ENCODE measurements around the gene CDT1.

The CDT1 gene

DNA sequence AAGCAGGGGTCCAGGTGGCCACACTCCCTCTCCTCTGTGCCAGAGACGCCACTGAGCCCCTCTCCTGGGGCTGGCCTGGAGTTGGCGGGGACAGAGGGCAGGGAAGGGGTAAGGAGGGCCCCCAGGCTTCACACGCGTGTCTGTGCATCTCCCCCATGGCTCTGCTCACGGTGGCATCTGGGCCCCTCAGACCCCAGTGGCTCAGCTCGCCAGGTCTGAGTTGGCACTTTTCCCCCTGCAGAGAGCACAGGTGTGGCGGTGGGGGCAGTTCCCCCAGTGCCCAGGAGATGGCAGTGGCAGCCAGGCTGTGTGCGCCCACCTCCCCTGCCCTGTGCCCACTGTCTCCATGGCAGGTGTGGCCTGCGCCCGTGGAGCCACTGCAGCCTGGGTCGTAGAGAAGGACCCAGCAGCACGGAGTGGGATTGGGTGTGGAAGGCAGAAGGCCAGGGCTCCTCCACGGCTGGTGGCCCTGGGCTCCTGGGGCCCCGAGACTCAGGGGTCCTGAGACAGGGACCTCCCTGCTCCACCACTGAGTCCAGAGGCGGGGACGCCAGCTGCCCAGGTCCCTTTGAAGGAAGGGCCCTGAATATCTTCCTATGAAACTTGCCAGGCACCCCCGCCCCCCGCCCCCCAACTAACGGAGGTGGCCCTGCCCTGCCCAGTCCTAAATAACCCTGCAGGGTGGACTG is 12.5 kb downstream of the CDT1 start:
- DNase-seq: peak in 6 of 56 donors; percentile 14 to 31 (median 22)

DNA sequence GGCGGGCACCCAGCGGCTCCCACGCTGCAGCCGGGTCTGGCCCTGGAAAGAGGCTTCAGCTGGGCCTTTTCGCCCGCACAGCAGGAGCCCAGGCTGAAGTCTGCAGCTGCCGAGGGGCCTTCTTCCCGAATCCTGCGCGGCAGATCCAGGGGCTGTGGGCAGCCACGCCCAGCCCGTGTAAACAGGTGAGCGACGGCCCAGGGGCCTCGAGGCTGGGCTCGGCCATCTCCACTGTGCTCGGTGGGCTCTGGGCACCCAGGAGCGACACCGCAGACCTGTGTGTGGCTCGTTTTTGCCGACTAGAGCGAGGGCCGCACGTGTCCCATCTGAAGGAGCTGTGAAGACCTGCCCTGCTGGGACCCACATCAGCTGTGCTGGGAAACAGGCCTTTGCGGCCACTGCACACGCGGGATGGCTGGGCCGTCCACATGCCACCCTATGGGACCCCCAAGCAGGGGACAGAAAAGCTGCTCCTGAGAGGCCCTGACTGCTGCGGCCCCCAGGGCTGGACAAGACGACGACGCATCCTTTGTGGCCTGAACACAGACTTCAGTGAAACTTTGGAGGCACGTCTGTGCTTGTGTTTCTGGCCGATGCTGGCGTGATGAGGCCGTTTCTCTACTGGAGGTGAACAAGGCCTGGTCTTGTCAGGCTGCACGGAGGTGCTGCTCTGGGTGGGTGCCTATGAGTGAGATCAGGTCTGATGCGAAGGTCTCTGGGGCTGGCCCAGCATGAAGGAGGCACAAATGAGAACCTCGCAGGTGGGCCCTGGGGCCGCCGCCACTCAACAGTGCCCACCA is 13.3 kb downstream of the CDT1 start:
- DNase-seq: no peak

DNA sequence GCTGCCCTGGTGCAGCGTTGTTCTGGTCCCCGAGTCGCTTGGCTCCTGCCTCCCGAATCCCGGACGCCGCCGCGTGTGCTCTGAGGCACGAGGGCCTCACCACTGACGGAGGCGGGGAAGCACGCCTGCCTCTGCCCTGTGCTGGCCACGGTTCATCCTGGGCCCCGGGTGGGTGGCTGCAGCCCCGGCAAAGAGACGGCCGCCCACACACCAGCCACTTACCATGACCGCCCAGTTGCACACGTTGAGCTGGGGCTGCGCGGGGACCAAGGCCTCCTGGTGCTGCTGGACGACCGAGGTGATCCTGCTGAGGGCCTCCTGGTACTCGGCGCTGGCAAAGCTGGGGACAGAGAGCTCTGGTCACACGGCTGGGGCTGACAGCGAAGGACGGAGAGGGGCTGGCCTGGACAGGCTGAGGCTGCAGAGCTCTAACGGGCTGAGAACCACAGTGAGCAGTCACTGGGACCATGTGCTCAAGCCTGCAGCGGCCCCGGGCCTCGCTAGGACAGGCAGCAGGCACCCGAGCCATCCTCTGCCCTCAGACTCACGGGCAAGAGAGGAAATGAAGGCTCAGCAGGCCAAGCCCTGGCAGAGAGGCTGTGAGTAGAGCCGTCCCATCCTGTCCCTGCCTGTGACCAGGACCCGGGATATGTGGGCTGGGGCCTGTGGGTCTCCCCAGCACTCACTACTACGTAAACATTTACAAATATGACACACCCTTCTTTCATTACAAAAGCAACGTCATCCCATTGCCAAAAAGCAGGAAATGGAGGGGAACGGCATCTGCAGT is 14.4 kb downstream of the CDT1 start:
- no peak for DNase-seq

GRCh38 chr16:88818575-88818874 is 14.9 kb downstream of the CDT1 start:
- DNase-seq: no peak

- DNase-seq: no peak
Observed at GRCh38 chr16:88819126-88819525, 15.5 kb downstream of the CDT1 start.

- no peak for DNase-seq
Observed at GRCh38 chr16:88820385-88821025, 16.9 kb downstream of the CDT1 start.

- no peak for DNase-seq
Observed at GRCh38 chr16:88821168-88821850, 17.7 kb downstream of the CDT1 start.

DNA sequence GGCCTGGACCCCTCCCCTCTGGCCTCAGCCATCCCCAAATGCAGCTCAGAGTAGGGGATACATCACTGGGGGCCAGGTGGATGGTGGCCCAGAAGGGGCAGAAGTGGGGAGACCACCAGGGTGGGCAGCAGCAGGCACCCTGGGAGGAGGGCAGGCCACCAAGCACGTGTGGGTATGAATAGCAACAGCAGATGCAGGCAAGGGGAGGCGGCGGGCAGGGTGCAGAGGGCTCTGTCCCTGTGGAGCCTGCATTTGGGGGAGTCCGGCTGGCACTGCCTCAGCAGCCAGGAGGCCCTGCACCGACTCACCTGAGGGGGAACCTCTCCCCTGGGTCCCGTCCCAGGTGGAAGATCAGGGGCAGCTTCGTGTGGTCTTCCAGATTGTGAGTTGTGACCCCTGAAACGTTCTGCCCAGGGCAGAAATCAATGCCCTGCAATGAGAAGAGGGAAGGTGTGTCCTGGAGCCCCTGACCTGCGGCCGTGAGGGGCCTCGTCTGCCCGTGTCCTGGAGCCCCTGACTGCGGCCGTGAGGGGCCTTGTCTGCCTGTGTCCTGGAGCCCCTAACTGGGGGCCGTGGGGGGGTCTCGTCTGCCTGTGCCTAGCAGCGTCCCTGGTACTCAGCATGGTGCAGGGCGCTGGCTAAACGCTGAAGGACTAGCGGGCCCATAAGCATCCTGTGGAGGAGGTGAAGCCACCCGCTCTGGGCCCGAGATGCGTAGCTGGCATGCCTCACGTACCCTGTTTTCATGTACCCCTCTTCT is 18.9 kb downstream of the CDT1 start:
- no peak for DNase-seq

- DNase-seq: peak in 13 of 56 donors; percentile 7 to 72 (median 32)
Observed at GRCh38 chr16:88823646-88824045, 20.1 kb downstream of the CDT1 start.

DNA sequence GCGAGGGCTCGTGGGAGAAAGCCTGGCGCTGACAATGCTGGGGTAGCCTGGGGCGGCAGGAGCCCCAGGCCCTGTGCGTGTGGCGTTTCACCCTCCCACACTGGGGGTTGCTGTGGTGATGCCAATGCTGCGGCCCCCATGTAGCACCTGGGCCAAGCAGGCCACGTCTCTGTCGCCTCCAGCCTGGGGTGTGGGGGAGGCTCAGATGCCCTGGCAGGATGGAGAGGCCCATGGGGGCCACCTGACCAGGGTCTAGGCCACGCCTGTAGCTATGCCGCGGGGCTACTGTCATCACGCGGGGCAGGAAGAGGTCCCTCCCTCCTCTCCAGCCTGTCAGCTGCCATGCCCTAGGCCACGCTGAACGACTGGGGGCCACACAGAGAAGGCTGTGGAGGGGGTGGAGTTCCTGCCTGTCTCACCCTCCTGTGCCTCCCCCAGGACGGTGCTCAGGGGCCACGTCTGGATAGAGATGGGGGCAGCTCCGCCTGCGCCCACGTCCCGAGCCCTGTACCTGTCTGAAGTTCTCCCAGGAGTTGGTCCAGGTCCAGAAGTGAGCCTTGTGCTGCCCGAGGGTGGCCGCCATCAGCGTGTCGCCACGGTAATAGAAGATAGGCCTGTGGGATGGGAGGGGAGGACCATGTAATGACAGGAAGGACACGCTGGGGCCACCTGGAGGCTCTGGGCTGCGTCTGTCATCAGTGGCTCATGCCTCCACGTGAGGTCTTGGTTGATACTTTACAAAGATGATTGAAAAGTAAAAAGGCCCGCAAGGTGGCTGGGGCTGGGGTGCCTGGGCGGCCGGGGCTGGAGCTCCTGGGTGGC is 20.9 kb downstream of the CDT1 start:
- DNase-seq: no peak

DNA sequence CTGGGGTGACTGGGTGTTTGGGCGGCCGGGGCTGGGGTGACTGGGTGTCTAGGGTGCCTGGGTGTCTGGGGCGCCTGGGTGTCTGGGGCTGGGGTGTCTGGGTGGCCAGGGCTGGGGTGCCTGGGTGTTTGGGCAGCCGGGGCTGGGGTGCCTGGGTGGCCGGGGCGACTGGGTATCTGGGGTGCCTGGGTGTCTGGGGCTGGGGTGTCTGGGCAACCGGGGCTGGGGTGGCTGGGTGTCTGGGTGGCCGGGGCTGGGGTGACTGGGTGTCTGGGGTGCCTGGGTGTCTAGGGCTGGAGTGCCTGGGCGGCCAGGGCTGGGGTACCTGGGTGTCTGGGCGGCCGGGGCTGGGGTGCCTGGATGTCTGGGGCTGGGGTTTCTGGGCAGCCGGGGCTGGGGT is 21.6 kb downstream of the CDT1 start:
- DNase-seq: no peak

DNA sequence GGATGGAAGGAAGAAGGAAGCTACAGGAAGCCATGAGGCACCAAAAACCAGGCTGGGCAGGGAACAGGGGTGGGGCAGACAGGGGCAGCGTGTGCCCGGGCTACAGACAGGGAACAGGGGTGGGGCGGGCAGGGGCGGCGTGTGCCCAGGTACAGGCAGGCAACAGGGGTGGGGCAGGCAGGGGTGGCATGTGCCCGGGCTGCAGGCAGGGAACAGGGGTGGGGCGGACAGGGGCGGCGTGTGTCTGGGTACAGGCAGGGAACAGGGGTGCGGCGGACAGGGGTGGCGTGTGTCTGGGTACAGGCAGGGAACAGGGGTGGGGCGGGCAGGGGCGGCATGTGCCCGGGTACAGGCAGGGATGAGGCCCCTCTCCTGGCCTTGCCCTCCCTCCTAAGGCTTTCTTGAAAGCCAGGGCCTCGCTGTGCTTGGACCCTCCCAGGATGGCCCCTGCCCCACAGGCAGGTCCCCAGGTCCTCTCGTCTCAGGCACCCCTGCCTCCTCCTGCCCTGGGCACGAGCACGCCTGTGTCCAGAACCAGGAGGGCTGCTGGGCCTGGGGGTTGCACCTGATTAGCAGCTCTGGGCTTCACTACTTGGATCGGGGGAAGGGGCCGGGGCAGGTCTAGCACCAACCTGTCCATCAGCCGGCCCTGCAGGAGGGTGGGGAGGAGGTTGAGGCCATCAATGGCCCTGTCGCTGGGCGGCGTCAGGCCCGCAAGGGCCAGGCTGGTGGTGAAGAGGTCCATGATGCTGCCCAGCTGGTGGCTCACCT is 22.7 kb downstream of the CDT1 start:
- no peak for DNase-seq

GRCh38 chr16:88827727-88828126 is 24.1 kb downstream of the CDT1 start:
- no peak for DNase-seq

GRCh38 chr16:88828711-88829110 is 25.1 kb downstream of the CDT1 start:
- peak in 15 of 56 donors; percentile 19 to 86 (median 46) for DNase-seq

DNA sequence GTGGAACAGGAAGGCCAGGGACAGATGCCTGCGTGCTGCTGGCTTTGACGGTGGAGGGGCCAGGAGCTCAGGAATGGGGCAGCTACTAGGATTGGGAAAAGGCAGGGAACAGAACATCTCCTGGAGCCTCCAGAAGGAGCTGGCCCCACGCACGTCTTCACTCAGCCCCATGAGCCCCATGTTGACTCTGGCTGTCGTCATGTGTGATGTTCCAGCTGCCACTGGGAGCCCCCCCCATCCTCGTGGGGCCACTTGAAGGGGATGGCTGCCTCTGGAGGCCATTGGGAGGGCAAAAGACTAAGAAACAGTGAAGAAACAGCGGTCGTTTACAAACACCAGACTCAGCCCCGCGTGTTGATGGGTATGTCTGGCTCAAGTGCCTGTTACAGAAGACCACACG is 26.7 kb downstream of the CDT1 start:
- DNase-seq: no peak

- no peak for DNase-seq
Observed at GRCh38 chr16:88830783-88831182, 27.2 kb downstream of the CDT1 start.

- no peak for DNase-seq
Observed at GRCh38 chr16:88831838-88832237, 28.2 kb downstream of the CDT1 start.

DNA sequence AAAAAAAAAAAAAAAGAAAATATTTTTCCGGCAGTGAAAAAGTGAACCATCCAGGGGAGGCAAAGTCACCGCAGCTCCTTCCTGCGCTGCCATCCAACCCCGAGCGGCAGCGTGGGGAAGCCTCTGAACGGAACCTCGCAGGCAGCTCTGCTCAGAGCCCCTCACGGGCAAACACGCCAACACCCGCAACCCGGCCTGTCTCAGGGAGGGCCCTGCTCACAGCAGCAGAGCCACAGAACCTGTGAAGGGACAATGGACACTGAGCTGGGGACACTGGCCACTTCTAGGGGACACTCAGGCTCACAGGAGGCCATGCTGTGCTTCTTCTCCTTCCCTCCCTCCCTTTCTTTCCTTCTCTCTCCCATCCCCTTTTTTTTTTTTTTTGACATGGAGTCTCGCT is 29.5 kb downstream of the CDT1 start:
- DNase-seq: no peak

DNA sequence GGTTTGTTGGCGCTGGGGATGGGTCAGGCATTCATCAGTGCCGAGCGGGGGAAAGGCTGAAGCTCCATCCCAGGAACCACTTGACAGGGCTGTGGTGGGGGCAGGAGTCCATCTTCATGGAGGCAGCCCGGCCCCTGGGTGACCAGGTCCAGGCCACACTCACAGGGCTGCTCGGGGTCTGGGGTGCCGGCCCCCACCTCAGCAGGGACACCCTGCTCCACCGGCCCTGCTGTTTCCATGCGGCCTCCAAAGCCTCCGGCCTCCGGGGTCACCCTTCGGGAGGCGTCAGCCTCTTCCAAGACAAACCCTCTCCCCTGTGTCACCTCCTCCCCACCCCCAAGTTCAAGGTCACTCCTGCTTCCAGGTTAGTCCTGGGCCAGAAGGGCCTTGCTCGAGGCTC is 31.1 kb downstream of the CDT1 start:
- no peak for DNase-seq

Data from amygdala (tissue), 56 donors.